ENCODE results near the gene EYA2. TPM values are rescaled to one million over a fixed set of nuclear protein-coding genes. Genes with fewer than 3 reads are reported as not detected.

Gene EYA2
- total and polyA plus RNA-seq, 2 donors (not counting 3 experiments of a cell fraction or from before 2014, with no cell fraction given): not detected

GRCh38 chr20:47031004-47031403 is 136.4 kb downstream of the EYA2 start:
- ChIA-PET CTCF (no interaction called here), POLR2A (no interaction called here)
- Histone ChIP-seq H3K27ac (ENCODE audit: insufficient read depth, low read depth, low read length) (no peak overlapping the region), H3K79me2 (ENCODE audit: control insufficient read depth, insufficient read depth, low read length) (no peaks in the 10 kb centered on the region), H3K4me3 (replicated peaks in 1 of 3; ENCODE audit: insufficient read depth in 1 of 3, low read depth in 1 of 3, low read length in 3 of 3) (no peak overlapping the region), H3K9me1 (replicated peaks; ENCODE audit: control insufficient read depth, extremely low read depth, insufficient read depth, low read length) (no peaks in the 10 kb centered on the region), H3K27me3 (ENCODE audit: control insufficient read depth in 2 of 2, insufficient read depth in 2 of 2, low read length in 2 of 2) (no peaks in the 10 kb centered on the region), H2AFZ (ENCODE audit: low read depth, low read length) (no peak overlapping the region), H3K9ac (replicated peaks; ENCODE audit: extremely low read depth, insufficient read depth, low read length) (no peak overlapping the region), H4K20me1 (replicated peaks; ENCODE audit: control insufficient read depth, extremely low read depth, insufficient read depth, low read length) (no peaks in the 10 kb centered on the region), H3K9me3 (replicated peaks; ENCODE audit: control insufficient read depth, insufficient read depth, low read length) (no peaks in the 10 kb centered on the region), H3K4me1 (ENCODE audit: control insufficient read depth, extremely low read depth, insufficient read depth, low read length) (no peaks in the 10 kb centered on the region), H3K36me3 (ENCODE audit: control insufficient read depth in 2 of 2, extremely low read depth in 1 of 2, insufficient read depth in 2 of 2, low read length in 2 of 2) (no peaks in the 10 kb centered on the region), H3K4me2 (ENCODE audit: insufficient read depth, low read length) (no peak overlapping the region)
- intact Hi-C loops (cut with micrococcal nuclease): no loop called here
- no peak for TF ChIP-seq GATA2 (IDR thresholded peaks at IDR 0.05; ENCODE audit: insufficient read depth, insufficient read length, low read depth, low read length)
- TF ChIP-seq MYC (IDR thresholded peaks at IDR 0.05; ENCODE audit: low read depth, low read length): no peak
- TF ChIP-seq FOS (IDR thresholded peaks at IDR 0.05; ENCODE audit: borderline replicate concordance, insufficient read depth, low read length): no peak
- no peak for TF ChIP-seq CTCF (IDR thresholded peaks at IDR 0.05; ENCODE audit: extremely low read depth in 1 of 2, insufficient read depth in 1 of 2, low read depth in 1 of 2, low read length in 2 of 2)
- no peak for TF ChIP-seq EZH2 (IDR thresholded peaks at IDR 0.05; ENCODE audit: borderline replicate concordance, low read depth, low read length, severe bottlenecking)
- TF ChIP-seq JUN (IDR thresholded peaks at IDR 0.05; ENCODE audit: borderline replicate concordance, insufficient read depth, insufficient read length, low read depth): no peak
- TF ChIP-seq MAX (IDR thresholded peaks at IDR 0.05; ENCODE audit: insufficient read depth, insufficient read length): no peak
- no peak for TF ChIP-seq POLR2AphosphoS5 (IDR thresholded peaks at IDR 0.05; ENCODE audit: insufficient read depth, low read depth, low read length)
- TF ChIP-seq POLR2A (IDR thresholded peaks at IDR 0.05; ENCODE audit: low read depth, low read length): no peak
- dilution Hi-C loops (cut with MboI; ENCODE audit: extremely low pct_ligation_motif_present, low sequenced_read_pairs): no loop called here
- DNase-seq (ENCODE audit: low read depth, low spot score): no peak
- BruUV-seq (replicated peaks): no TSS peak
- no peak for FAIRE-seq

Data from endothelial cell of umbilical vein (primary cell).